Measurements from ENCODE around the gene SNN. TPM values are rescaled to one million over a fixed set of nuclear protein-coding genes. Genes with fewer than 3 reads are reported as not detected.
A peak's percentile ranks its signal among the peaks of the same experiment; 100 is the strongest.

Gene SNN
- total RNA-seq, 6 experiments from 2014 or later = 3.5 to 7.9 (median 5.6) TPM

DNA sequence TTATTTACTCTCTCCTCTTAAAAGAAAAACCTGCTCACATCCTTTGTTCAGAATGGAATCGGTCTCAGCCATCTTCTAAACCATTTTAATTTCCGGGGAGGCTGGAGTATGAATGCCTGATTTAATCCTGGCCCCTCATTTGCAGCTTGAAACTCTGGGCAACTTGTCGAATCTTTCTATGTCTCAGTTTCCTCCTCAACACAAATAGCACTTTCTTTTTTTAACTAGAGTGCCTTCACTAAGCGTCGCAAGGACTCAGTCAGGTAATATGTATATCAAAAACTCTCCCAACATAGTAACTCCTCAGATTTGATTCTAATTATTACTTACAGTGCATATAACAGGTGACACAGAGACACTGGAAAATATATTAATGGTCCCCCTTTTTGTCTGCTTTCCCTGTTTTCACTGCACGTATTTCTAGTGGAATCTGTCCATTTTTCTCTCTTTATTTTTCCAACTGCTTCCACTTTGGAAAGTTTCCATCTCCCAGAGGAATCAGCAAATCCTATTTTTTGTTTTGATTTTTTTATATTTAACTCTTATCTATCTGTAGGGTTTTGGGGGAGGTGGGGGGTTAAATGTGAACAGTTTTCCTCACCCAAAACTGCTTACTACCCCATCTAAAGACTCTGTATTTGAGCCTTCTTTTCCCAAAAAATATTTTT is 18.6 kb downstream of the SNN start:
- peaks cover 9 to 77% (median 42%) of the 10 kb centered on the region in 4 donors for H3K36me3 ChIP-seq

DNA sequence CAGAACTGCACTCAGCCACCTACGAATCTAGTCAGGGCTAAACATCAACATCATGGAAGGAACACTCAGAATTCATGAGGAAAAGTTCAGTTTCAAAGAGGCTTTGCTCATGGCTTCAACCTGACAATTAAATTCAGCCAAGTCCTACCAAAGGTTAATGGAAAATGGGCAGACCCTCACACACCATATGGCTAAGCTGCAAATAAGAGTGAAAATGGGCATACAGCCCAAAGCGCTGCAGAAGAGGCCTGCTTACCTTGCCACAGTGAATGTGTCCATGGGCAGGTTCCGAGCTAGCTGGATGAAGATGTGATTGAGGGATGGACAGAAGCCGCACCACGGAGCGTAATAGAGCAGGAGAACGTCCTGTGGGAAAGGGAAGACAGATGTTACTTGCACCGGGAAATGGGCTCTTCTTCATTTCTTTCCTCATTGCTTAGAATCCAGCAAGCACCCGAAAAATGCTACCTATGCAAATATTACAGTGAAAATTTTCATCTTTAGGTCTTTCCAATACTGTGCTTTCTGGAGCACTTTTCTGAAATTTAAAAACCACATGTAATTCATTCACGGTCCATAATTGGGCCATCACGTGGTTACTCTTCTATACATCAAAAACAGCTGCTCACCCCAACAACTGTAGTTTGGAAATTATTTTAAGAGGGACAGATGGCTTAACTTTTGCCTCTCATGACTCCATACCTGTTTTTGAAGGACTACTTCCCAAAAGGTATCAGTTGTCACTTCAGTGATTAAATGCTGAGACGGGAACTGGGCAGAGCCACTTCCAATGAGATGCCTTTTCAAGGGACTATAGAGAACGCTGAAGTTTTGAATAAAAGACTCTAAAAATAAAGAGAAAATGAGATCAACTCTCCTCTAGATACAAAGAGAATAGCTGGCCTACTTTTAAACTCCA is 19.6 kb downstream of the SNN start:
- no peak for TF ChIP-seq POLR2A (IDR thresholded peaks at IDR 0.05)
- TF ChIP-seq, protein P1, sequence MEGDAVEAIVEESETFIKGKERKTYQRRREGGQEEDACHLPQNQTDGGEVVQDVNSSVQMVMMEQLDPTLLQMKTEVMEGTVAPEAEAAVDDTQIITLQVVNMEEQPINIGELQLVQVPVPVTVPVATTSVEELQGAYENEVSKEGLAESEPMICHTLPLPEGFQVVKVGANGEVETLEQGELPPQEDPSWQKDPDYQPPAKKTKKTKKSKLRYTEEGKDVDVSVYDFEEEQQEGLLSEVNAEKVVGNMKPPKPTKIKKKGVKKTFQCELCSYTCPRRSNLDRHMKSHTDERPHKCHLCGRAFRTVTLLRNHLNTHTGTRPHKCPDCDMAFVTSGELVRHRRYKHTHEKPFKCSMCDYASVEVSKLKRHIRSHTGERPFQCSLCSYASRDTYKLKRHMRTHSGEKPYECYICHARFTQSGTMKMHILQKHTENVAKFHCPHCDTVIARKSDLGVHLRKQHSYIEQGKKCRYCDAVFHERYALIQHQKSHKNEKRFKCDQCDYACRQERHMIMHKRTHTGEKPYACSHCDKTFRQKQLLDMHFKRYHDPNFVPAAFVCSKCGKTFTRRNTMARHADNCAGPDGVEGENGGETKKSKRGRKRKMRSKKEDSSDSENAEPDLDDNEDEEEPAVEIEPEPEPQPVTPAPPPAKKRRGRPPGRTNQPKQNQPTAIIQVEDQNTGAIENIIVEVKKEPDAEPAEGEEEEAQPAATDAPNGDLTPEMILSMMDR (IDR thresholded peaks at IDR 0.05) = no peak

More for the DNA sequence above, 18.6 kb downstream of the SNN start:
- Histone ChIP-seq H3K27ac (no peak overlapping the region), H3K4me1 (peaks cover 0 to 11% (median 0%) of the 10 kb centered on the region in 4 donors), H3K4me3 (no peak overlapping the region), H3K9me3 (no peaks in the 10 kb centered on the region), H3K27me3 (no peaks in the 10 kb centered on the region)
- WGBS (ENCODE audit: insufficient coverage, low coverage, low lambda C conversion rate, missing lambda C conversion rate) = 82% methylated on average over 6 of the region's 6 CpGs
- DNase-seq (no peak), ATAC-seq (no peak)
- intact Hi-C loops (cut with DNase I) = no loop called here
- TF ChIP-seq POLR2A (IDR thresholded peaks at IDR 0.05) = no peak
- TF ChIP-seq, protein P1 (IDR thresholded peaks at IDR 0.05) = no peak

DNA sequence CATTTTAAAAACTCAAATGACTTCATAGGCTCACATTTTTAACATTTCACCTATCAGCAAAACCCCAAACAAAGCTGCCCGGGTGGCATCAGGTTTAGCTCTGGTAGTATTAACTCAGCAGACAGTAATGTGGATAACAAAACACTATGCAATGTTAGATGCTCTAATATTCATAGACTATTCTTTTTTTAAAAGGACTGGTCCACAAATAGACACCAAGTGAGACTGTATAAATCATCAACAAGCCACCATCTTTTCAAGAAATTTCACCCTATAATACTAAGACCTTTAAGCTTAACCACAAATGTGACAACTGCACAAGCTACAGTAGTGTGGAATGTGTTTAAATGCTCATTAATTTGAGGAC is 20.2 kb downstream of the SNN start:
- intact Hi-C loops (cut with DNase I) = no loop called here
- Histone ChIP-seq H3K4me1 (peaks cover 0 to 7% (median 0%) of the 10 kb centered on the region in 4 donors), H3K27ac (no peak overlapping the region), H3K36me3 (peaks cover 9 to 83% (median 35%) of the 10 kb centered on the region in 4 donors), H3K4me3 (no peak overlapping the region), H3K9me3 (no peaks in the 10 kb centered on the region), H3K27me3 (no peaks in the 10 kb centered on the region)
- 93% methylated on average over 1 of the region's 1 CpG for WGBS (ENCODE audit: insufficient coverage, low coverage, low lambda C conversion rate, missing lambda C conversion rate)
- DNase-seq (peak in 1 of 3 donors; percentile 6), ATAC-seq (no peak)
- TF ChIP-seq, protein P1 (IDR thresholded peaks at IDR 0.05) = no peak
- TF ChIP-seq POLR2A (IDR thresholded peaks at IDR 0.05) = no peak

More for the DNA sequence above, 19.6 kb downstream of the SNN start:
- intact Hi-C loops (cut with DNase I) = no loop called here
- Histone ChIP-seq H3K9me3 (no peaks in the 10 kb centered on the region), H3K4me3 (no peak overlapping the region), H3K36me3 (peaks cover 9 to 83% (median 38%) of the 10 kb centered on the region in 4 donors), H3K27ac (no peak overlapping the region), H3K27me3 (no peaks in the 10 kb centered on the region), H3K4me1 (peaks cover 0 to 7% (median 0%) of the 10 kb centered on the region in 4 donors)
- ATAC-seq = no peak
- 92% methylated on average over 13 of the region's 13 CpGs for WGBS (ENCODE audit: insufficient coverage, low coverage, low lambda C conversion rate, missing lambda C conversion rate)
- DNase-seq = peak in 1 of 3 donors; percentile 33

GRCh38 chr16:11689031-11689840 is 21.0 kb downstream of the SNN start:
- intact Hi-C loops (cut with DNase I) = no loop called here
- Histone ChIP-seq H3K9me3 (no peaks in the 10 kb centered on the region), H3K4me3 (no peak overlapping the region), H3K27me3 (no peaks in the 10 kb centered on the region), H3K36me3 (peaks cover 9 to 79% (median 33%) of the 10 kb centered on the region in 4 donors), H3K4me1 (peaks cover 0 to 7% (median 0%) of the 10 kb centered on the region in 4 donors), H3K27ac (peak overlapping the region in 1 of 3 donors; percentile 1)
- 68% methylated on average over 3 of the region's 3 CpGs for WGBS (ENCODE audit: insufficient coverage, low coverage, low lambda C conversion rate, missing lambda C conversion rate)
- ATAC-seq (peak in 2 of 4 donors; percentile 24 to 50), DNase-seq (peak in 1 of 3 donors; percentile 31)
- TF ChIP-seq, protein P1 (IDR thresholded peaks at IDR 0.05) = no peak
- no peak for TF ChIP-seq POLR2A (IDR thresholded peaks at IDR 0.05)
